ENCODE measurements around the gene NDUFB5. TPM values are rescaled to one million over a fixed set of nuclear protein-coding genes. Genes with fewer than 3 reads are reported as not detected.
A peak's percentile ranks its signal among the peaks of the same experiment; 100 is the strongest.

The NDUFB5 gene
- total RNA-seq, 1 experiment from 2014 or later, result 95.6 TPM

GRCh38 chr3:179653096-179653797 lies 48.7 kb downstream of the NDUFB5 start (continued):
- TF ChIP-seq USF1 (CRISPR knock-in tag; IDR thresholded peaks at IDR 0.05) (peak; percentile 72), MXD4 (CRISPR knock-in tag; IDR thresholded peaks at IDR 0.05; ENCODE audit: borderline replicate concordance) (no peak), PRDM15 (CRISPR knock-in tag; IDR thresholded peaks at IDR 0.05) (no peak), HMGXB4 (CRISPR knock-in tag; IDR thresholded peaks at IDR 0.05) (0 out of 2 replicates have a peak, but pooled peaks have one; percentile 81), IRF1 (CRISPR knock-in tag; IDR thresholded peaks at IDR 0.05) (0 out of 2 replicates have a peak, but pooled peaks have one; percentile 24), USF2 (CRISPR knock-in tag; IDR thresholded peaks at IDR 0.05) (peak; percentile 52), E2F4 (CRISPR knock-in tag; IDR thresholded peaks at IDR 0.05; ENCODE audit: borderline replicate concordance, low read depth) (no peak)

GRCh38 chr3:179655236-179655635 lies 50.6 kb downstream of the NDUFB5 start:
- POLR2A ChIA-PET, result no interaction called here
- Mint-ChIP-seq H3K4me3 (peak overlapping the region; percentile 95), H3K27me3 (ENCODE audit: low read depth) (no peaks in the 10 kb centered on the region), H3K9me3 (no peaks in the 10 kb centered on the region), H3K4me1 (peaks cover 42% of the 10 kb centered on the region), H3K27ac (no peak overlapping the region), H3K36me3 (peaks cover 14% of the 10 kb centered on the region)
- CTCF ChIA-PET, result no interaction called here
- ATAC-seq (no peak), DNase-seq (ENCODE audit: low spot score) (no peak)
- no peak for TF ChIP-seq NR3C1 (CRISPR knock-in tag; conservative IDR thresholded peaks at IDR 0.05; ENCODE audit: low read depth)
- no peak for TF ChIP-seq MAX (CRISPR knock-in tag; IDR thresholded peaks at IDR 0.05)
- no peak for TF ChIP-seq E2F4 (CRISPR knock-in tag; IDR thresholded peaks at IDR 0.05; ENCODE audit: borderline replicate concordance, low read depth)
- no peak for TF ChIP-seq IRF1 (CRISPR knock-in tag; IDR thresholded peaks at IDR 0.05)
- no peak for TF ChIP-seq ZNF671 (CRISPR knock-in tag; IDR thresholded peaks at IDR 0.05)
- TF ChIP-seq ZNF281 (CRISPR knock-in tag; IDR thresholded peaks at IDR 0.05), result no peak
- no peak for TF ChIP-seq EMX1 (CRISPR knock-in tag; IDR thresholded peaks at IDR 0.05)
- TF ChIP-seq ELF4 (CRISPR knock-in tag; IDR thresholded peaks at IDR 0.05; ENCODE audit: low read depth), result no peak
- no peak for TF ChIP-seq SOX15 (CRISPR knock-in tag; IDR thresholded peaks at IDR 0.05)
- no peak for TF ChIP-seq NFE2L1 (CRISPR knock-in tag; IDR thresholded peaks at IDR 0.05)
- TF ChIP-seq IRF2 (CRISPR knock-in tag; IDR thresholded peaks at IDR 0.05; ENCODE audit: borderline replicate concordance, low read depth), result no peak
- no peak for TF ChIP-seq E2F1 (CRISPR knock-in tag; IDR thresholded peaks at IDR 0.05)

Data from WTC11 (cell line).